HepG2 (cell line): ENCODE measurements around the gene CBX2. TPM values are rescaled to one million over a fixed set of nuclear protein-coding genes. Genes with fewer than 3 reads are reported as not detected.

ENCODE experiments used
- ARID4A ChIP-seq: sonication (generic); formaldehyde crosslinking; IDR thresholded peaks from 2 replicates; pipeline ENCODE4 v1.5.0; 2020; ENCODE audit warnings: mild to moderate bottlenecking, missing genetic modification reagents, borderline replicate concordance
- BRF2 ChIP-seq: sonication (generic); formaldehyde crosslinking; IDR thresholded peaks from 2 replicates; pipeline ENCODE4 v1.8.1; 2022; ENCODE audit warnings: mild to moderate bottlenecking, missing genetic modification reagents
- CREB3 ChIP-seq: sonication (generic); formaldehyde crosslinking; IDR thresholded peaks from 2 replicates; pipeline ENCODE4 v1.5.0; 2020; ENCODE audit warnings: missing genetic modification reagents
- FOXP4 ChIP-seq: sonication (generic); formaldehyde crosslinking; IDR thresholded peaks from 2 replicates; pipeline ENCODE4 v1.4.0; 2020; ENCODE audit warnings: missing genetic modification reagents
- GABPA ChIP-seq, 2 experiments: IDR thresholded peaks; 2 replicates each; pipeline ENCODE4 v1.6.1; 2011 to 2016; ENCODE audit warnings: low read depth in 2 of 2, low read length in 1 of 2, missing biosample characterization in 1 of 2, missing genetic modification characterization in 1 of 2
- GABPB1 ChIP-seq: IDR thresholded peaks from 2 replicates; pipeline ENCODE4 v1.6.1; 2016; ENCODE audit warnings: mild to moderate bottlenecking, missing genetic modification reagents, moderate library complexity, missing compliant biosample characterization
- HNRNPUL1 ChIP-seq: fragments of 200-400 bp; formaldehyde crosslinking; IDR thresholded peaks from 2 replicates; pipeline ENCODE4 v1.6.1; 2017; ENCODE audit warnings: low read depth, mild to moderate bottlenecking, low read length, moderate library complexity
- NR3C1 ChIP-seq: sonication (generic); formaldehyde crosslinking; IDR thresholded peaks from 2 replicates; pipeline ENCODE4 v1.4.0; 2020; ENCODE audit warnings: missing genetic modification reagents
- PPARG ChIP-seq: conservative IDR thresholded peaks from 2 replicates; pipeline ENCODE4 v1.6.1; 2016; ENCODE audit warnings: missing biosample characterization, missing genetic modification reagents
- RNF2 ChIP-seq: fragments of 450-650 bp; conservative IDR thresholded peaks from 2 replicates; pipeline ENCODE4 v1.6.1; 2016; ENCODE audit warnings: low read depth
- SKI ChIP-seq: fragments of 450-650 bp; IDR thresholded peaks from one replicate; pipeline ENCODE4 v1.6.1; 2018; ENCODE audit warnings: mild to moderate bottlenecking; ENCODE audit not compliant: partially characterized antibody
- UBTF ChIP-seq: sonication (generic); formaldehyde crosslinking; IDR thresholded peaks from 2 replicates; pipeline ENCODE4 v1.4.0; 2020; ENCODE audit warnings: mild to moderate bottlenecking, missing genetic modification reagents
- ZNF124 ChIP-seq: sonication (generic); formaldehyde crosslinking; IDR thresholded peaks from 2 replicates; pipeline ENCODE4 v1.4.0; 2020; ENCODE audit warnings: missing genetic modification reagents
- ZNF234 ChIP-seq: sonication (generic); formaldehyde crosslinking; conservative IDR thresholded peaks from 2 replicates; pipeline ENCODE4 v1.5.1; 2020; ENCODE audit warnings: mild to moderate bottlenecking, missing genetic modification reagents
- ZNF264 ChIP-seq: sonication (generic); formaldehyde crosslinking; IDR thresholded peaks from 2 replicates; pipeline ENCODE4 v1.4.0; 2020; ENCODE audit warnings: missing genetic modification reagents
- ZNF552 ChIP-seq: sonication (generic); formaldehyde crosslinking; IDR thresholded peaks from 2 replicates; pipeline ENCODE4 v1.9.0; 2022; ENCODE audit warnings: missing genetic modification reagents, mild to moderate bottlenecking, borderline replicate concordance
- ZNF652 ChIP-seq: IDR thresholded peaks from 2 replicates; pipeline ENCODE4 v1.6.1; 2016; ENCODE audit warnings: low read depth, borderline replicate concordance
- polyA plus RNA-seq, 8 experiments: library from polyadenylated mRNA; depleted of rRNA in 3 of 8; stranded (reverse) in 7 of 8; unstranded in 1 of 8; fragments of >200 nt; fragmentation: Illumina TruSeq in 4 of 8; extraction: Trizol in 4 of 8; gene quantifications; 2 replicates each; pipeline versions ENCODE4 v1.2.1 to v1.2.3, GENCODE V29; 2011 to 2016; ENCODE audit warnings: low read depth in 4 of 8, missing spikeins in 1 of 8, mixed read lengths in 1 of 8; ENCODE audit not compliant: insufficient read depth in 1 of 8
- total RNA-seq, 5 experiments: library from RNA; depleted of rRNA; stranded (reverse); fragments of >200 nt; fragmentation: Illumina TruSeq; extraction: Trizol; gene quantifications; 2 replicates each; pipeline ENCODE4 v1.2.3, GENCODE V29; 2016; ENCODE audit warnings: low read depth in 1 of 5

The CBX2 gene
- total and polyA plus RNA-seq, 2 of the 13 experiments (the other 11 are each of a cell fraction or from before 2014, with no cell fraction given) = 14.5 to 31.1 TPM

GRCh38 chr17:79798299-79799173, 20.6 kb downstream of the CBX2 start (continued):
- peak; percentile 46 for TF ChIP-seq ARID4A (CRISPR knock-in tag)
- peak; percentile 77 for TF ChIP-seq RNF2
- peak; percentile 68; the same call in 1 of the 2 replicates for TF ChIP-seq ZNF124 (CRISPR knock-in tag)
- TF ChIP-seq BRF2 (CRISPR knock-in tag) = no peak
- peak; percentile 58 for TF ChIP-seq GABPB1 (CRISPR knock-in tag)
- no peak for TF ChIP-seq PPARG (CRISPR knock-in tag)
- no peak for TF ChIP-seq HNRNPUL1
- no peak for TF ChIP-seq CREB3
- TF ChIP-seq FOXP4 (CRISPR knock-in tag) = no peak
- TF ChIP-seq UBTF = peak; percentile 46; the same call in 1 of the 2 replicates
- no peak for TF ChIP-seq NR3C1
- TF ChIP-seq ZNF652 (CRISPR knock-in tag) = 0 out of 2 replicates have a peak, but pooled peaks have one; percentile 28
- TF ChIP-seq SKI = no peak
- TF ChIP-seq GABPA (IDR thresholded peaks at IDR 0.05; ENCODE audit: low read depth, low read length) = no peak
- no peak for TF ChIP-seq GABPA (CRISPR knock-in tag; IDR thresholded peaks at IDR 0.05; ENCODE audit: low read depth)
- TF ChIP-seq ZNF264 (CRISPR knock-in tag) = no peak
- 0 out of 2 replicates have a peak, but pooled peaks have one; percentile 18 for TF ChIP-seq ZNF234 (CRISPR knock-in tag)
- TF ChIP-seq ZNF552 (CRISPR knock-in tag) = no peak
